ENCODE data around the gene COL11A1. TPM values are rescaled to one million over a fixed set of nuclear protein-coding genes. Genes with fewer than 3 reads are reported as not detected.

COL11A1 gene
- total RNA-seq, 2 experiments from 2014 or later, result 0.22 TPM; not detected in 1

DNA sequence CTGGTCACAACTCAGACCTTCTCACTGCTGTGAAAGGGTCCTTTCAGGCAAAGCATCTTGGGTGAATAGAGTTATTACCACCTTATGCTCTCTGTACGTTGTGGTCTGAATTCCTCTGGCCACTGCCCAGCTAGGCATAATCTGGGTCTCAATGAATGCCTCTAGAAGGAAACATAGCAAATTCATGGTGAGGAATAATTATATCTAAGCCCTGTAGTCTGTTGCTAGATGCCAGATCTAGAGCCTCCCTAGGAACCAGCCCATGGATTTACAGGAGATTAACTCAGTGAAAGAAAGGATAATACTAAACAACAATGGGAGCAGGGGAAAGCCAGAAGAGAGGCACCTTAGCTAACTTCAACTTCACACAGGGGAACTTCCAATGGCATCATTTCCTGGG, 2.4 kb upstream of the COL11A1 start:
- H3K9me3 ChIP-seq (ENCODE audit: low read length), result no peaks in the 10 kb centered on the region
- no peak for DNase-seq (ENCODE audit: low spot score)
- intact Hi-C loops (cut with micrococcal nuclease; ENCODE audit: unreplicated experiment), result no loop called here
- no peak overlapping the region for H3K27ac ChIP-seq (ENCODE audit: low read depth, low read length, poor library complexity, severe bottlenecking)
- no peaks in the 10 kb centered on the region for H3K4me1 ChIP-seq (ENCODE audit: insufficient read depth, low read length, poor library complexity, severe bottlenecking)
- H2AFZ ChIP-seq (ENCODE audit: low read length), result no peak overlapping the region
- H3K4me3 ChIP-seq (ENCODE audit: low read depth, low read length, poor library complexity, severe bottlenecking), result no peak overlapping the region
- H3K79me2 ChIP-seq (ENCODE audit: insufficient read depth, low read depth, low read length), result no peaks in the 10 kb centered on the region
- CTCF ChIA-PET (ENCODE audit: unreplicated experiment), result no interaction called here
- no TSS peak for BruUV-seq (replicated peaks)
- POLR2A ChIA-PET, result interaction anchor here (0.7 to 1.5 kb wide), 3 partner anchors 9 to 12 kb away, joined by 3 to 6 read pairs (median 4); no protein-coding TSS in a partner anchor
- H3K9me2 ChIP-seq (ENCODE audit: insufficient read depth, low read length), result no peaks in the 10 kb centered on the region
- TF ChIP-seq, protein P1, sequence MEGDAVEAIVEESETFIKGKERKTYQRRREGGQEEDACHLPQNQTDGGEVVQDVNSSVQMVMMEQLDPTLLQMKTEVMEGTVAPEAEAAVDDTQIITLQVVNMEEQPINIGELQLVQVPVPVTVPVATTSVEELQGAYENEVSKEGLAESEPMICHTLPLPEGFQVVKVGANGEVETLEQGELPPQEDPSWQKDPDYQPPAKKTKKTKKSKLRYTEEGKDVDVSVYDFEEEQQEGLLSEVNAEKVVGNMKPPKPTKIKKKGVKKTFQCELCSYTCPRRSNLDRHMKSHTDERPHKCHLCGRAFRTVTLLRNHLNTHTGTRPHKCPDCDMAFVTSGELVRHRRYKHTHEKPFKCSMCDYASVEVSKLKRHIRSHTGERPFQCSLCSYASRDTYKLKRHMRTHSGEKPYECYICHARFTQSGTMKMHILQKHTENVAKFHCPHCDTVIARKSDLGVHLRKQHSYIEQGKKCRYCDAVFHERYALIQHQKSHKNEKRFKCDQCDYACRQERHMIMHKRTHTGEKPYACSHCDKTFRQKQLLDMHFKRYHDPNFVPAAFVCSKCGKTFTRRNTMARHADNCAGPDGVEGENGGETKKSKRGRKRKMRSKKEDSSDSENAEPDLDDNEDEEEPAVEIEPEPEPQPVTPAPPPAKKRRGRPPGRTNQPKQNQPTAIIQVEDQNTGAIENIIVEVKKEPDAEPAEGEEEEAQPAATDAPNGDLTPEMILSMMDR (conservative IDR thresholded peaks at IDR 0.05; ENCODE audit: low read length), result no peak
- TF ChIP-seq EZH2phosphoT487 (IDR thresholded peaks at IDR 0.05; ENCODE audit: borderline replicate concordance, low read depth, low read length), result no peak
- H3K4me2 ChIP-seq (ENCODE audit: low read length), result no peak overlapping the region
- H3K36me3 ChIP-seq (ENCODE audit: insufficient read depth, low read length), result no peaks in the 10 kb centered on the region
- H4K20me1 ChIP-seq (ENCODE audit: insufficient read depth, low read length), result no peaks in the 10 kb centered on the region

DNA sequence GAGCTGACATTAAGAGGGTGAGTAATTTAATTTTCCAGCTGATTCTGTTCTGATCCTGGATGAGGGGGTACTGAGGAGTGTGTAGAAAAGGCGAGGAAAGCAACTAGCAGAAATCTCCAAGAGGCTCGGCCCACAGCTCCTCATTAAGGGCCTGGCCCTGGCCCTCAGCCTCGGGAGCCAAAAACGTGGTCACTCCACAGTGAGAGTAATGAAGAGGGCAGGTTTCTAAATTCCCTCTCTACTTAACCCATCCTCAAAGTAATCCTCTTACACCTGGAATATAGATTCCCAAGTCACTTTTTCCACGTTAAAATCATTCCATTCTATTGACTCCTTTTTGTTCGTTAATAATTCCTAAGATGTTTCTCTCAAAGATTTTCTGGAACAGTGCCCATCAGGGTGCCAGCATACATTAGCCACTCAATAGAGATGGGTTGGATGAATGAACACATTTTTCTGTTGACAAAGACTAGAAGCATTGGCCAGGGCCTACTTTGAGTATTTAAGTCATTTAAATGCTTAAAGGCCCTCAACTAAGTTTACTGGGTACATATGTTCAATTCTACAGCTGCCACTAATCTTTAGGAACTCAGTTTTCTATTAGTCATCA, 1.1 kb upstream of the COL11A1 start:
- CTCF ChIA-PET (ENCODE audit: unreplicated experiment), result no interaction called here

More for the DNA sequence above, 1.1 kb upstream of the COL11A1 start:
- intact Hi-C loops (cut with micrococcal nuclease; ENCODE audit: unreplicated experiment), result loop anchor here (5.0 to 10.0 kb wide), 2 partner anchors 125 to 353 kb away; no protein-coding TSS in a partner anchor
- H3K9me3 ChIP-seq (ENCODE audit: low read length), result no peaks in the 10 kb centered on the region
- POLR2A ChIA-PET, result no interaction called here
- H3K9me2 ChIP-seq (ENCODE audit: insufficient read depth, low read length), result no peaks in the 10 kb centered on the region
- H3K27ac ChIP-seq (ENCODE audit: low read depth, low read length, poor library complexity, severe bottlenecking), result no peak overlapping the region
- no peaks in the 10 kb centered on the region for H3K79me2 ChIP-seq (ENCODE audit: insufficient read depth, low read depth, low read length)
- H4K20me1 ChIP-seq (ENCODE audit: insufficient read depth, low read length), result no peaks in the 10 kb centered on the region
- H2AFZ ChIP-seq (ENCODE audit: low read length), result no peak overlapping the region
- no TSS peak for BruUV-seq (replicated peaks)
- no peaks in the 10 kb centered on the region for H3K36me3 ChIP-seq (ENCODE audit: insufficient read depth, low read length)
- H3K4me2 ChIP-seq (ENCODE audit: low read length), result no peak overlapping the region
- no peak for DNase-seq (ENCODE audit: low spot score)
- no peak overlapping the region for H3K4me3 ChIP-seq (ENCODE audit: low read depth, low read length, poor library complexity, severe bottlenecking)
- TF ChIP-seq EZH2phosphoT487 (IDR thresholded peaks at IDR 0.05; ENCODE audit: borderline replicate concordance, low read depth, low read length), result no peak
- TF ChIP-seq, protein P1 (conservative IDR thresholded peaks at IDR 0.05; ENCODE audit: low read length), result no peak
- H3K4me1 ChIP-seq (ENCODE audit: insufficient read depth, low read length, poor library complexity, severe bottlenecking), result no peaks in the 10 kb centered on the region
